CD14-positive monocyte (primary cell): ENCODE data around the gene PORCN. TPM values are rescaled to one million over a fixed set of nuclear protein-coding genes. Genes with fewer than 3 reads are reported as not detected.
A peak's percentile ranks its signal among the peaks of the same experiment; 100 is the strongest.

Experiments
- DNase-seq, 3 donors: peaks; one replicate each; pipeline ENCODE4 v3.0.0-alpha.2; 2011 to 2022
- H2AFZ ChIP-seq: 2 replicates; pipeline ENCODE4 v1.6.0; 2012; ENCODE audit warnings: mild to moderate bottlenecking, low read depth, low read length, inconsistent platforms; ENCODE audit not compliant: insufficient read depth, poor library complexity, severe bottlenecking
- H3K27ac ChIP-seq, 2 donors: 1 replicate in 1 of 2; 2 replicates in 1 of 2; pipeline ENCODE4 v1.5.1; 2012 to 2013; ENCODE audit warnings: low read length in 2 of 2, control low read depth in 1 of 2, inconsistent platforms in 1 of 2, low read depth in 1 of 2, mild to moderate bottlenecking in 1 of 2
- H3K27me3 ChIP-seq, 2 donors: one replicate each; pipeline versions ENCODE4 v1.6.0 to v1.6.1; 2011 to 2013; ENCODE audit warnings: low read length in 2 of 2; ENCODE audit not compliant: control insufficient read depth in 2 of 2, insufficient read depth in 2 of 2
- H3K36me3 ChIP-seq, 2 donors: replicated peaks in 1 of 2; 1 replicate in 1 of 2; 2 replicates in 1 of 2; pipeline versions ENCODE4 v1.5.1 to v1.6.1; 2012 to 2013; ENCODE audit warnings: low read length in 2 of 2, control low read depth in 1 of 2, inconsistent platforms in 1 of 2, mild to moderate bottlenecking in 1 of 2; ENCODE audit not compliant: insufficient read depth in 2 of 2, control insufficient read depth in 1 of 2
- H3K4me1 ChIP-seq, 2 donors: 1 replicate in 1 of 2; 2 replicates in 1 of 2; pipeline versions ENCODE4 v1.5.1 to v1.6.1; 2012 to 2013; ENCODE audit warnings: low read length in 2 of 2, control low read depth in 1 of 2, inconsistent platforms in 1 of 2, mild to moderate bottlenecking in 1 of 2, moderate library complexity in 1 of 2; ENCODE audit not compliant: insufficient read depth in 2 of 2, control insufficient read depth in 1 of 2
- H3K4me2 ChIP-seq: replicated peaks from 2 replicates; pipeline ENCODE3; 2012; ENCODE audit warnings: low read length, moderate library complexity, mild to moderate bottlenecking; ENCODE audit not compliant: poor library complexity, severe bottlenecking; ENCODE audit errors: extremely low read depth
- H3K4me3 ChIP-seq, 3 experiments: fragments of 200-600 bp in 1 of 3; sonication (generic) in 1 of 3; replicated peaks in 1 of 3; 1 replicate in 2 of 3; 2 replicates in 1 of 3; pipeline ENCODE4 v1.5.1; 2011 to 2013; ENCODE audit warnings: low read length in 3 of 3, mild to moderate bottlenecking in 3 of 3, control low read depth in 2 of 3, low read depth in 2 of 3, inconsistent platforms in 1 of 3, moderate library complexity in 1 of 3
- H3K79me2 ChIP-seq: 2 replicates; pipeline ENCODE4 v1.6.0; 2012; ENCODE audit warnings: mild to moderate bottlenecking, control low read depth, inconsistent platforms, low read length, moderate library complexity; ENCODE audit not compliant: insufficient read depth
- H3K9ac ChIP-seq: 2 replicates; pipeline ENCODE4 v1.6.0; 2017; ENCODE audit warnings: low read length, mild to moderate bottlenecking; ENCODE audit not compliant: insufficient read depth, poor library complexity, severe bottlenecking
- H3K9me3 ChIP-seq, 2 donors: replicated peaks in 1 of 2; 1 replicate in 1 of 2; 2 replicates in 1 of 2; pipeline versions ENCODE4 v1.5.1 to v1.6.1; 2012 to 2013; ENCODE audit warnings: low read length in 2 of 2, control low read depth in 1 of 2; ENCODE audit not compliant: control insufficient read depth in 1 of 2, insufficient read depth in 1 of 2
- H4K20me1 ChIP-seq: 2 replicates; pipeline ENCODE4 v1.6.0; 2012; ENCODE audit warnings: mild to moderate bottlenecking, low read length, control low read depth, moderate library complexity; ENCODE audit not compliant: insufficient read depth
- H3K27ac Mint-ChIP-seq, 7 donors: one replicate each; pipeline ENCODE4 v1.8.0; 2020; ENCODE audit warnings: mild to moderate bottlenecking in 7 of 7, mixed read lengths in 7 of 7, moderate library complexity in 6 of 7, inconsistent platforms in 2 of 7
- H3K27me3 Mint-ChIP-seq, 3 donors: one replicate each; pipeline ENCODE4 v1.8.0; 2021 to 2022; ENCODE audit warnings: low read depth in 3 of 3, mild to moderate bottlenecking in 3 of 3, mixed read lengths in 3 of 3, moderate library complexity in 3 of 3, inconsistent platforms in 1 of 3
- H3K36me3 Mint-ChIP-seq, 2 donors: one replicate each; pipeline ENCODE4 v1.8.0; 2020; ENCODE audit warnings: mixed read lengths in 2 of 2, inconsistent platforms in 1 of 2, mild to moderate bottlenecking in 1 of 2
- H3K4me1 Mint-ChIP-seq: one replicate; pipeline ENCODE4 v1.8.0; 2020; ENCODE audit warnings: mild to moderate bottlenecking, mixed read lengths
- H3K4me3 Mint-ChIP-seq, 2 donors: one replicate each; pipeline ENCODE4 v1.8.0; 2020; ENCODE audit warnings: mild to moderate bottlenecking in 2 of 2, mixed read lengths in 2 of 2, moderate library complexity in 1 of 2
- H3K9me3 Mint-ChIP-seq, 7 donors: one replicate each; pipeline ENCODE4 v1.8.0; 2020 to 2022; ENCODE audit warnings: mixed read lengths in 7 of 7, mild to moderate bottlenecking in 6 of 7, moderate library complexity in 6 of 7, inconsistent platforms in 2 of 7
- CTCF ChIP-seq: fragments of 200-600 bp; IDR thresholded peaks from one replicate; pipeline ENCODE4 v1.8.0; 2022; ENCODE audit warnings: antibody characterized with exemption, mild to moderate bottlenecking
- WGBS: methylation state at CpG from one replicate; pipeline ENCODE4 v1.1.5; 2013; ENCODE audit warnings: missing lambda C conversion rate; ENCODE audit not compliant: insufficient coverage; 5-methylcytosine and 5-hydroxymethylcytosine counted together
- intact Hi-C, 2 donors: fragments of 100-400 bp; cut with micrococcal nuclease; formaldehyde crosslinking; loops; one replicate each; pipeline versions ENCODE4 v1.15.0 to v1.15.1; 2023
- polyA plus RNA-seq, 3 donors: library from polyadenylated mRNA; depleted of rRNA in 1 of 3; unstranded in 2 of 3; stranded (reverse) in 1 of 3; fragments of 300-500 nt in 2 of 3; fragments of >200 nt in 1 of 3; fragmentation: Illumina TruSeq in 2 of 3; gene quantifications; 1 replicate in 2 of 3; 2 replicates in 1 of 3; pipeline ENCODE4 v1.2.3, GENCODE V29; 2012 to 2021

Gene PORCN
- polyA plus RNA-seq, 3 donors, result 7.5 to 10.5 (median 7.8) TPM

DNA sequence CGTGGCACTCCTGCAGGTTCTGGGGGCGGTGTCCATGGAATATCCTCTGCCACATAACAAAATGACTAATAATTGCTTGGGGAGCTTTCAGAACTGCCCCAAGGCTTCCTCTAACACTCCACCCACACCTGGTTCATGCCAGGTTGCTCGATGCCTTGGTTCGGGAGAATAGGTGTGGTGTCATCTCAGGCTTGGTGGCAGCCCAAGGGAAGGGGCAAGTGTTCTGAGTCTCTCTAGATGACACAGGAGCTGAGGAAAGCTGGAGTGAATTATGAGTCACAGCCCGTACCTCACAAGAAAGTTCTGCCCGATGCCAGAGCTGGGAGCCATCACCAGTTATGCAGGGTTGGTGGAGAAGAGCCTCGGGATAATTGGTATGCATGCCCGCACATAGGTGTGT, 18.1 kb upstream of the PORCN start:
- H3K36me3 ChIP-seq, result peaks cover 2 to 4% of the 10 kb centered on the region in 2 donors
- H3K27me3 ChIP-seq, result no peaks in the 10 kb centered on the region
- H3K9ac ChIP-seq, result no peak overlapping the region
- peaks cover 16% of the 10 kb centered on the region for H3K4me1 Mint-ChIP-seq
- H3K27ac ChIP-seq, result no peak overlapping the region
- WGBS, result 94% methylated on average over 2 of the region's 8 CpGs
- H2AFZ ChIP-seq, result no peak overlapping the region
- H3K4me1 ChIP-seq, result peaks cover 10 to 12% of the 10 kb centered on the region in 2 donors
- no peak overlapping the region for H3K4me2 ChIP-seq
- H3K9me3 Mint-ChIP-seq, result peaks cover 0 to 3% (median 0%) of the 10 kb centered on the region in 7 donors
- DNase-seq, result no peak
- peak overlapping the region in 2 of 7 donors; percentile 57 to 83 for H3K27ac Mint-ChIP-seq
- H3K79me2 ChIP-seq, result no peaks in the 10 kb centered on the region
- H3K36me3 Mint-ChIP-seq, result no peaks in the 10 kb centered on the region
- H3K4me3 ChIP-seq, result no peak overlapping the region
- TF ChIP-seq CTCF, result no peak
- no peak overlapping the region for H3K4me3 Mint-ChIP-seq
- intact Hi-C loops, result no loop called here
- peaks cover 0 to 5% (median 0%) of the 10 kb centered on the region in 3 donors for H3K27me3 Mint-ChIP-seq
- no peaks in the 10 kb centered on the region for H4K20me1 ChIP-seq
- no peaks in the 10 kb centered on the region for H3K9me3 ChIP-seq

DNA sequence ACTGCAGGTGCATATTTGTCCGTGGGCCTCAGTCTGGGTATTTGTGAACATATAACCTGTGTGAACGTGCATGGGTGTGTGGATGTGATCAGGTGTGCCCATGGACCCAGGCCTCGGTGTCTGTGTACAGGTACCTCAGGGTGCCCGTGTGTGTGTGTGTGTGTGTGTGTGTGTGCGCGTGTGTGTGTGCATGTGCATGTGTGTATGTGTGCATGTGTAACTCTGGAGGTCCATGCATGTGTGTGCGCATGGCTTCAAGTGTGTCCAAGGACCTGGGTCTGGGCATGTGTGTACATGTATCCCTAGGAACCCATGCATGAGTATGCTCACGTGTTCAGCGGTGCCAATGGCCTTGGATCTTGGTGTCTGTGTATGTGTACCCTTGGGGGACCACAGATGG, 17.0 kb upstream of the PORCN start:
- intact Hi-C loops, result no loop called here
- peak overlapping the region in 6 of 7 donors; percentile 58 to 91 (median 82) for H3K27ac Mint-ChIP-seq
- H3K9me3 Mint-ChIP-seq, result peaks cover 0 to 3% (median 0%) of the 10 kb centered on the region in 7 donors
- H3K4me1 Mint-ChIP-seq, result peaks cover 16% of the 10 kb centered on the region
- Histone ChIP-seq H3K4me3 (no peak overlapping the region), H3K27me3 (no peaks in the 10 kb centered on the region), H3K27ac (peak overlapping the region in 1 of 2 donors; percentile 62), H4K20me1 (no peaks in the 10 kb centered on the region), H3K36me3 (no peaks in the 10 kb centered on the region), H3K4me1 (peaks cover 10 to 12% of the 10 kb centered on the region in 2 donors), H3K9ac (no peak overlapping the region), H3K4me2 (no peak overlapping the region), H2AFZ (peak overlapping the region; percentile 61), H3K79me2 (no peaks in the 10 kb centered on the region), H3K9me3 (no peaks in the 10 kb centered on the region)
- no peaks in the 10 kb centered on the region for H3K36me3 Mint-ChIP-seq
- peaks cover 0 to 5% (median 1%) of the 10 kb centered on the region in 3 donors for H3K27me3 Mint-ChIP-seq
- DNase-seq, result no peak
- no peak for TF ChIP-seq CTCF
- WGBS, result 100% methylated on average over 1 of the region's 9 CpGs
- no peak overlapping the region for H3K4me3 Mint-ChIP-seq
